HG03064 (cell line): ENCODE data around the gene TMPRSS12.
"Not testable (repeated sequence)": the region's sequence is repeated elsewhere in the genome, so short reads cannot be mapped to it uniquely, and the experiment has no call there.

Experiments used
- ATAC-seq: cut with Tn5 transposase; IDR thresholded peaks from one replicate; pipeline ENCODE4 v1.9.1; 2021; ENCODE audit warnings: low read depth; ENCODE audit not compliant: unreplicated experiment

The TMPRSS12 gene

GRCh38 chr12:50855218-50855617 is 12.5 kb downstream of the TMPRSS12 start:
- ATAC-seq: not testable (repeated sequence)

- not testable (repeated sequence) for ATAC-seq
These were observed 13.0 kb downstream of the TMPRSS12 start for GRCh38 chr12:50855679-50856078.

GRCh38 chr12:50859621-50860310 is 17.0 kb downstream of the TMPRSS12 start:
- ATAC-seq: no peak

- ATAC-seq: no peak
These were observed 19.6 kb downstream of the TMPRSS12 start for GRCh38 chr12:50862316-50862715.

GRCh38 chr12:50865266-50865665 is 22.5 kb downstream of the TMPRSS12 start:
- ATAC-seq: no peak

GRCh38 chr12:50868881-50869280 is 26.2 kb downstream of the TMPRSS12 start:
- ATAC-seq: not testable (repeated sequence)

- no peak for ATAC-seq
These were observed 39.8 kb downstream of the TMPRSS12 start for GRCh38 chr12:50882563-50882962.

- no peak for ATAC-seq
These were observed 44.5 kb downstream of the TMPRSS12 start for GRCh38 chr12:50887191-50887590.

- ATAC-seq: no peak
These were observed 45.9 kb downstream of the TMPRSS12 start for GRCh38 chr12:50888666-50889065.

GRCh38 chr12:50894241-50894640 is 51.5 kb downstream of the TMPRSS12 start:
- no peak for ATAC-seq

GRCh38 chr12:50901685-50902113 is 59.0 kb downstream of the TMPRSS12 start:
- ATAC-seq: no peak

GRCh38 chr12:50908479-50908878 is 65.8 kb downstream of the TMPRSS12 start:
- ATAC-seq: not testable (repeated sequence)

- ATAC-seq: not testable (repeated sequence)
These were observed 69.6 kb downstream of the TMPRSS12 start for GRCh38 chr12:50912361-50912760.

- no peak for ATAC-seq
These were observed 70.5 kb downstream of the TMPRSS12 start for GRCh38 chr12:50913224-50913623.

GRCh38 chr12:50914872-50915484 is 72.3 kb downstream of the TMPRSS12 start:
- no peak for ATAC-seq

GRCh38 chr12:50916292-50916691 is 73.6 kb downstream of the TMPRSS12 start:
- no peak for ATAC-seq

- no peak for ATAC-seq
These were observed 76.0 kb downstream of the TMPRSS12 start for GRCh38 chr12:50918584-50919316.

- ATAC-seq: no peak
These were observed 80.1 kb downstream of the TMPRSS12 start for GRCh38 chr12:50922820-50923219.

- no peak for ATAC-seq
These were observed 80.8 kb downstream of the TMPRSS12 start for GRCh38 chr12:50923361-50924130.

- ATAC-seq: no peak
These were observed 81.4 kb downstream of the TMPRSS12 start for GRCh38 chr12:50924131-50924438.
